GM18861 (cell line): ENCODE results near the gene EDAR.

Experiments used
- ATAC-seq: cut with Tn5 transposase; IDR thresholded peaks from one replicate; pipeline ENCODE4 v1.9.1; 2021; ENCODE audit not compliant: unreplicated experiment

Gene EDAR

DNA sequence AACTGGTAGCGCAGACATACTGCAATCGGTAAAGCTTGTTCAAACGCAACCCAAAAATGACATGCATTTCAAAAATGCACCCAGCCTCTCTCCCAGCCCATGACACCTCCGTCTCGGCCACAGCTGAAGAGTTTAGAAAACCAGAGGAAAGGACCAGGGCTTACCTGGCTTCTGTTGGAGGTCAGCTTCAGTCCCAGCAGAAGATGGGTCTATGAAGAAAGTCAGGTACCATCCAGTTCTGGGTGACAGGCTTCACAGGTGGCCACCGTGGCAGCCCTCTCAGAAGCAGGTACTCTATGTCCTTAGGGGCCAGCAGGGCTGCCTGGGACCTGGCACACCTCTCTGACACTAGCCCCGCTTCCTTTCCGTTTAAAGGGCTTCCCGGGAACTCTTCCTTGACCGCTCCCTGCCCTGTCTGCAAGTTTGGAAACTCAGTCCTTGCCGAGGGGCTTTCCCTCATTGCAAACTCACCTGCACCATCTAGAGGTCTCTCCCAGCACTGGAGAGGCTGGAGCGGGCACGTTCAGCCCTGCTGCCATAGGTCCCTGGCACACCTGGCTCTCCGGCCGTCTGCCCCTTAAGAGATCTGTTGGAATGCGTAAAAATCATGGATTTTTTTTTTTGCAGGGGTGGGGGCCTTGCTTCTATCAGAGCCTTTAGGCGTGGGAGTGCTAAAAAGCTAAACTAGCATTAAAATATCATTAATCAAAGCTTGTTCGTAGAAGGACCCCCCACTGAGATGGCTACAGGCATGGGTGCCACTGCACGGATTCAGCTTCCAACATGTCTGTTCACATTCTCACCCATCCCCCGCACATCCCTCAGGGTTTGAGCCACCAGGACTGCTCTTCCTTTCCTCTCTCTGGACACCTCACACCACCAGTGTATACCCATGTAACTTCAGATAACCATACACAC is at the start of gene EDAR:
Gene EDAR (minus strand): TSS at position 425 of the 918 bp plus-strand sequence. CDS start 58,206 bp downstream, outside the sequence.
- no peak for ATAC-seq

DNA sequence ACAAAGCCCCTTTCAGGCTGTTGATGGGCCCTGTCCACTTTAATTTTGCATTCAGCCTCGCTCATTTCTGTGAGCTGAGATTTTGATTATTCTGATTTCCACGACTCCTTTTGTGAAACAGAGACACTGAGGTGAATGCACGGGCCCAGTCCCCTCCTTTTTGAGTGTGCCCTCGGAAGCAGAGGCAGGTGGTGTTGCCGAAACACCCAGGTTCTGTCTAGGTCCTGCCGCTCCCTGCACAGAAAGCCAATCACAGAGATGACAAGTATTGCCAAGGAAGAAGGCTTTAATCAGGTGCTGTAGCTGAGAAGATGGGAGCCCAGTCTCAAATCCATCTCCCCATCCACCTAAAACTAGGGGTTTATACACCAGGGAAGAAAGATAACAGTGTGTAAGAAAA is 44.2 kb upstream of the EDAR start:
- ATAC-seq = no peak

GRCh38 chr2:109032229-109032820 is 43.3 kb upstream of the EDAR start:
- no peak for ATAC-seq

GRCh38 chr2:109031476-109032228 is 42.6 kb upstream of the EDAR start:
- peak; percentile 41 for ATAC-seq

- no peak for ATAC-seq
Observed at GRCh38 chr2:109030870-109031475, 42.0 kb upstream of the EDAR start.

- ATAC-seq = no peak
Observed at GRCh38 chr2:109029490-109030201, 40.6 kb upstream of the EDAR start.

GRCh38 chr2:109028738-109029489 is 39.9 kb upstream of the EDAR start:
- no peak for ATAC-seq

DNA sequence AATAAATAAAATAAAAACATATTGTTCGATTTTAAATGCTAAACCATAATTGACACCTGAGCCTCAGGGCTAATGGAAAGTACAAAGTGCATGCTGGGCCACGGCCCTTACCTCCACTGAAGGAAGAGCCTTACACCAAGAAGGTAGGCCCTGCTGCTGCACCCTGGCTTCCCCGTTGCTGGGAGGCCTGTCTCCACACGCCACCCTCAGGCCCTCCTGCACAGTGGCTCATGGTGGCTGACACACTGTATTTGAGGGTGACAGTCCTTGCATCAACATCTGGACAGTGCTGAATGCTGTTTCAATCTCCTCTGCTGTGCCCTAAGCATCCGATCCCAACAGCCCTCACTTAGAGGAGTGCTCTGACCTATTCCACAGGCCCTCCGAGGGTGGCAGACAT is 39.3 kb upstream of the EDAR start:
- ATAC-seq = no peak

DNA sequence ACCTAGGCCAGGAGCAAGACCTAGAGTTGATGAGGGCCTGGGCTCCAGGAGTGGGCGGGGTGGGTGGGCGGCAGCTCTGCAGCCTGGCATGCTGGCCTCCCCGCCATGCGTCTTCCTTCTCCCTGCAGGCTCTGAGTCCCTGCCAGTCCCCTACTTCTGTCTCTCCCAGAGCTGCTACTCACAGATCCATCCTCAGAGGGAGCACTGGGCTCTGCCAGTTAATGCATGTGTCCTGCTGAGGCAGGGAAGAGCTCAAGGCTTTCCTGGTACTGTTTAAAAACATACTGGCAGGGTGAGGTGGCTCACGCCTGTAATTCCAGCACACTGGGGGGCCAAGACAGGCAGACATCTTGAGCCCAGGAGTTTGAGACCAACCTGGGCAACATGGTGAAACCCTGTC is 38.7 kb upstream of the EDAR start:
- no peak for ATAC-seq

DNA sequence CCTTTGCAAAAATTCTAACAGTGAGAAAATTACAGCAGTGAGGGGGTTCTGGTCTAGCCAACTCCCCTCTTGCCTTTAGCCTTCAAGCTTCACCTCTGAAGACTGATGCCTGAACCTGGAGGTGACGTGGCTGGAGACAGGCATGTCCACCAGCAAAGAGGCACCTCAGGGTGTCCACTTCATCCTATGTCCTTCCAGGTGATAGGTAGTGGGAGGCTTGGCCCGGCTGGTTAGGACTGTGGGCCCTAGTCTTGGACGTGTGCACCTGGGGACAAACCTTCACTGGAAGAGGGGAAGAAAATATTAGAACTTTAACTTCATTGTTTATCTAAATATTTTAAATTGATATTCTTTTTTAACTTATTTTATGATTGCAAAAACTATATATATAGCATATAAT is 35.5 kb upstream of the EDAR start:
- ATAC-seq = no peak

DNA sequence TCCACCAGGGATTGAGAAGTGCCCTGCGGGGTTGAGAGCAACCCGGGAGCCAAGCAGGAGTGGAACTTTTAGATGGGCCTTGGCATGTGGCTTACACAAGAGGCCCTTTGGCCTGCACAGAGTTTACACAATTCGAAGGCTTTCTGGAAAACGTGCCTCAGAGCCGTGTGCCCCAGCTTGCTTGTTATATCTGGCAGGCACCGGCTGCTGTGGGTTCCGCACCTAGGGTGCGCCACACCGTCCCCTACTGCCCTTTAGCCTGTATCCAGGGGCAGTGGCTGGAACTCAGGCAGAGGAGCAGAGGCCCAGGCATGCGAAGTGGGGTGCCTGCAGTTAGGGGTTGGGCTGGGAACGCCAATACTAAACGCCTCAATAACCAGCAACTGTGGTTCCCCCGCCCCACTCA is 32.9 kb upstream of the EDAR start:
- no peak for ATAC-seq

DNA sequence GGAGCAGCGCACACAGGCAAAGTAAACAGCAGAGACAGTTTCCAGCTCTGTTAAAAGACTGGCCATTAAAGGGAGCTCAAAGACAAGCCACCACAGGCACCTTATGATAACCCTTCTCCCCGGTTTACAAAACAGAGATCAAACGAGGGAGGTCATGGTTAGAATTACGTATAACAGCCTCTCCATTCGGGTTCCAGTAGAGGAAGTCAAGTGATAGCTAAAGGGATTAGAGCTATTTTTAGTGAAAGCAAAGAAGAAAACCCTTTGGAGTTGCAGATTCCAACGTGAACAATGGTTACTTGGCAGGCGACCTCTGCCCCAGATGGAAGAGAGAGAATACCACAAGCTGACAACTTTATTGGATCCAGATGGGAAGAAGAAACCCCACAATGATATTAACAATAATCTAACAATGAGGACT is 31.2 kb upstream of the EDAR start:
- no peak for ATAC-seq

DNA sequence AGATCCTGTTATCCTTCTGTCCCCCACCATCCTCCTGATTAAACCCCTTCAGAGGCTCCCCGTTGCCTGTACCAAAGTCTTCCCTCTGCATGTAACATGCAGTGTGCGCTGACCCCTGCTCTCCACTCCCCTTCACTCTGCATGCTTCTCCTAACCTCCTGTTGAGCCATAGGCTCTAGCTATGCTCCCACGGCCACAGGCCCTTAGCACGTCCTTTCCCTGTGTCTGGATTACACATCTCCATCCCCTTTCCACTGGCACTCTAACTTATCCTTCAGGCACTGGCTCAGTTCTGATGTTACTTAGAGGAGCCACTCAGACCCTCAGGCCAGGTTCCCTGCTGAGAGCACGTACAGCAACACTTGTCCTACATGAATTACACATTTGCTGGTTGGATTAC is 29.4 kb upstream of the EDAR start:
- ATAC-seq = no peak

DNA sequence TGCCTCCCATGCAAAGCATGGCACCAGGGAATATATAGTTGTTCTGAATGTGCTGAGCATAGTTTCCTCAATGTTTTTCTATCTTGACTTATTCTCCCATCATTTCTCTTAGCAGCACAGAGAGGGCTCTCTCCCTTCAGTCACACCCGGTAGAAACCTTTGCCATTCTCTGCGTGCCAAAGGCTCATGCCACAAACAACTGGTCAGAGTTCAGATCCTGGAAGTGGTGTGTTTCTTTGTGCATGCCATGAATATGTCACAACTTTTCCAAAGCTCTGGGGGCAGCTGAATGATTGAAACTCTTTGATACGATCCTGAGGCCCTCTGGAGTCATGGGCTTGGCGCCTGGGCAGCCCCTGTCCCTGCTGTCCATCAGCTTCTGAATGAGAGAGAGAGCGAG is 28.0 kb upstream of the EDAR start:
- ATAC-seq = no peak

- no peak for ATAC-seq
Observed at GRCh38 chr2:109016376-109016775, 27.4 kb upstream of the EDAR start.

- no peak for ATAC-seq
Observed at GRCh38 chr2:109014476-109014875, 25.5 kb upstream of the EDAR start.

DNA sequence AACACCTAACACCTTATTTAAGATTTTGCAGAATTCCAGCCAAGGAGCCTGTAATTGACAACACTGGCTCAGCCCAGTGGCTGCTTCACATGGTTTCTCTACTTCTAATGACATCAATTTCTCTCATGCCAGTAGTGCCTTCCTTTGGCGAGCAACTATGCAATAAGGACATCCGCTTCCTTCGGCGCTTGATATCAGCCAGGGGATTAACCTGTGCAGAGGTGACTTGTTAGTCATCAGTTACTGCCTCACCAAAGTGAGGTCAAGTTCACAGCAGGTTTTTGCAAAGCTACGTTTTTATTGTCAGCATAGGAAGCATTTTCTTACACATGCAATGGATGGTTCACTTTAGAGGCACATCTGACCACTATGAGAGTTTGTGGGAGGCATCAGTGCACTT is 24.0 kb upstream of the EDAR start:
- ATAC-seq = no peak

DNA sequence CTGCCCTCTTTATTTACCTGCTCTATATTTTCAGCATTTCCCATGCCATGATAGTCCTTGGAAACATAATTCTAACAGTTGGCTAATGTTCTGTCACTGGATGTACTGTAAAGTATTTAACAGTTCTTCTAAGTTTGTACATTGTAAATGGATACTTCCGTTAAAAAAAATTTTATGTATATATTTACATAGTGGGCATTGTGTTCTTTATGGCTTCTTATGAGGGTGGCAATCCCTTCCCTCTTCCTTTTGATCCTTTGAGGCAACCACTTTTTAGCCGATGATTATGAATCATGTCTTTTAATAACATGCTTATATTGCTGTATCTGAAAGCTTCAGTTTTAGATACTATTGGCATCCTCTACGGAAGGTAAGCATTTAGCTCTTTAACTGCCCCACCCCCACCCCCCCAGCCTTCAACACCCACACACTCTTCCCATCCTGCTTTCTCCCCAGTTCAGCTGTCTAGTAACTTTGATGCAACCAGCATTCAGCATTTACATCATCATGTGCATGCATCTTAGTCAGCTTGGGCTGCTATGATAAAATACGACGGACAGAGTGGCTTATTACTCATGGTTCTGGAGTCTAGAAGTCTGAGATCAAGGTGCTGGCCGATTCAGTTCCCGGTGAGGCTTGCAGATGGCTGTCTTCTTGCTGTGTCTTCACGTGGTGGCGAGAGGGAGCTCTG is 21.0 kb upstream of the EDAR start:
- ATAC-seq = no peak

DNA sequence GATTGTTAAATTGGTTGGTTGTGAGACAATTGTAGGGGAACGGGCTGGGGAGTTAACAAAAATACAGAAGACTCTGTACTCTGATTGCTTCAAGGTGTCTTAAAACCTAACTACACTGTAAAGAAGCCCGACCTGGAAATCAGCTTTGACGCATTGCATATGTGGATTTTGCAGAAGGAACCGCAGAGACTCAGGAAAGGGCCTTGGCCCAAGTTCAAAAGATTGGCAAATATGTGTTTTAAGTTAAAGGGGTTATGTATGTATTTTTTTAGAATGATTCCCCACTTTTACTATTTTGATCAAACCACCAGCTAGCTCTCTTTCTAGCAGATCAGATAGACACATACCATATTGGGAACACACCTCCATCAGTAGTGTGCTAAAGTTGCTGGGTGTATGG is 18.0 kb upstream of the EDAR start:
- no peak for ATAC-seq
